Neural progenitor cell (in vitro differentiated cells): ENCODE measurements around the gene PPIE. TPM values are rescaled to one million over a fixed set of nuclear protein-coding genes. Genes with fewer than 3 reads are reported as not detected.

Experiments used
- DNase-seq: peaks from one replicate; pipeline ENCODE4 v3.0.0-alpha.2; 2016; ENCODE audit warnings: low spot score
- H2AFZ ChIP-seq: fragments of 200-600 bp; sonication (generic); replicated peaks from 2 replicates; pipeline ENCODE4 v1.6.1; 2016; ENCODE audit warnings: antibody characterized with exemption
- H3F3A ChIP-seq: fragments of 200-600 bp; sonication (generic); 2 replicates; pipeline ENCODE4 v1.6.1; 2016; ENCODE audit warnings: antibody characterized with exemption, low read depth
- H3K27ac ChIP-seq: fragments of 200-600 bp; sonication (generic); 2 replicates; pipeline ENCODE4 v1.5.1; 2016; ENCODE audit warnings: mild to moderate bottlenecking
- H3K27me3 ChIP-seq: fragments of 200-600 bp; sonication (generic); 2 replicates; pipeline ENCODE4 v1.6.1; 2016; ENCODE audit warnings: mild to moderate bottlenecking, moderate library complexity
- H3K36me3 ChIP-seq: fragments of 200-600 bp; sonication (generic); 2 replicates; pipeline ENCODE4 v1.5.1; 2016
- H3K4me1 ChIP-seq: fragments of 200-600 bp; sonication (generic); 2 replicates; pipeline ENCODE4 v1.6.1; 2016; ENCODE audit warnings: mixed run types
- H3K4me2 ChIP-seq: fragments of 200-600 bp; sonication (generic); 2 replicates; pipeline ENCODE4 v1.6.1; 2016
- H3K4me3 ChIP-seq: fragments of 200-600 bp; sonication (generic); 2 replicates; pipeline ENCODE4 v1.5.1; 2016
- H3K79me2 ChIP-seq: fragments of 200-600 bp; sonication (generic); 2 replicates; pipeline ENCODE4 v1.6.1; 2016; ENCODE audit warnings: low read depth
- H3K9ac ChIP-seq: fragments of 200-600 bp; sonication (generic); 2 replicates; pipeline ENCODE4 v1.6.1; 2016
- H3K9me3 ChIP-seq: fragments of 200-600 bp; sonication (generic); 2 replicates; pipeline ENCODE4 v1.5.1; 2016; ENCODE audit warnings: low read depth
- H4K20me1 ChIP-seq: fragments of 200-600 bp; sonication (generic); 2 replicates; pipeline ENCODE4 v1.6.1; 2016; ENCODE audit warnings: low read depth
- H3K27ac Mint-ChIP-seq: 3 replicates; pipeline ENCODE4 v1.8.0; 2021; ENCODE audit warnings: mixed read lengths
- H3K27me3 Mint-ChIP-seq: 2 replicates; pipeline ENCODE4 v1.8.0; 2022; ENCODE audit warnings: low read depth, mild to moderate bottlenecking, inconsistent platforms, moderate library complexity, mixed read lengths; ENCODE audit not compliant: insufficient read depth
- H3K36me3 Mint-ChIP-seq: 3 replicates; pipeline ENCODE4 v1.8.0; 2021; ENCODE audit warnings: mixed read lengths
- H3K4me1 Mint-ChIP-seq: 3 replicates; pipeline ENCODE4 v1.8.0; 2021; ENCODE audit warnings: mixed read lengths
- H3K4me3 Mint-ChIP-seq: 3 replicates; pipeline ENCODE4 v1.8.0; 2021; ENCODE audit warnings: mild to moderate bottlenecking, moderate library complexity, mixed read lengths
- H3K9me3 Mint-ChIP-seq: 3 replicates; pipeline ENCODE4 v1.8.0; 2020; ENCODE audit warnings: mixed read lengths
- EZH2 ChIP-seq: fragments of 200-600 bp; sonication (generic); IDR thresholded peaks from 2 replicates; pipeline ENCODE4 v1.6.1; 2017; ENCODE audit warnings: antibody characterized with exemption, mild to moderate bottlenecking, moderate library complexity
- EZH2phosphoT487 ChIP-seq: fragments of 200-600 bp; sonication (generic); IDR thresholded peaks from 2 replicates; pipeline ENCODE4 v1.6.1; 2017; ENCODE audit warnings: antibody characterized with exemption
- total RNA-seq: library from RNA; depleted of rRNA; stranded (reverse); fragments of >200 nt; gene quantifications from 2 replicates; pipeline ENCODE4 v1.2.3, GENCODE V29; 2015; ENCODE audit warnings: low replicate concordance
- TF ChIP-seq, protein P1 (sequence below): fragments of 200-600 bp; sonication (generic); IDR thresholded peaks from 2 replicates; pipeline ENCODE4 v1.5.1; 2017; ENCODE audit warnings: antibody characterized with exemption, mild to moderate bottlenecking

The PPIE gene
- total RNA-seq, 1 donor from 2014 or later = 57.2 TPM

DNA sequence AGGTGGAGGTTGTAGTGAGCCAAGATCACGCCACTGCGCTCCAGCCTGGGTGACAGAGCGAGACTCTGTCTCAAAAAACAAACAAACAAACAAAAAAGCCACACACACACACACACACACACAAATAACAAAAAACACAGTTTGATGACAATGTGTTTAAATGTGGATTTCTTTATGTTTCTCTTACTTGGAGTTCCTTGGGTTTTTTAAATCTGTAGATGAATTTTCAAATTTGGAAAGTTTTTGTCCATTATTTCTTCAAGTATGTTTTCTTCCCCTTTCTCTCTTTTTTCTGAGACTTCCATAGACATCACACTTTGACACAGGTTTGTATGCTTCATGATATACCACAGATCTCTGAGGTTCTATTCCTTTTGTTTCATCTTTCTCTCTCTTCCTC lies 12.1 kb upstream of the PPIE start:
- no peak overlapping the region for H2AFZ ChIP-seq
- no peaks in the 10 kb centered on the region for H3K4me1 Mint-ChIP-seq

DNA sequence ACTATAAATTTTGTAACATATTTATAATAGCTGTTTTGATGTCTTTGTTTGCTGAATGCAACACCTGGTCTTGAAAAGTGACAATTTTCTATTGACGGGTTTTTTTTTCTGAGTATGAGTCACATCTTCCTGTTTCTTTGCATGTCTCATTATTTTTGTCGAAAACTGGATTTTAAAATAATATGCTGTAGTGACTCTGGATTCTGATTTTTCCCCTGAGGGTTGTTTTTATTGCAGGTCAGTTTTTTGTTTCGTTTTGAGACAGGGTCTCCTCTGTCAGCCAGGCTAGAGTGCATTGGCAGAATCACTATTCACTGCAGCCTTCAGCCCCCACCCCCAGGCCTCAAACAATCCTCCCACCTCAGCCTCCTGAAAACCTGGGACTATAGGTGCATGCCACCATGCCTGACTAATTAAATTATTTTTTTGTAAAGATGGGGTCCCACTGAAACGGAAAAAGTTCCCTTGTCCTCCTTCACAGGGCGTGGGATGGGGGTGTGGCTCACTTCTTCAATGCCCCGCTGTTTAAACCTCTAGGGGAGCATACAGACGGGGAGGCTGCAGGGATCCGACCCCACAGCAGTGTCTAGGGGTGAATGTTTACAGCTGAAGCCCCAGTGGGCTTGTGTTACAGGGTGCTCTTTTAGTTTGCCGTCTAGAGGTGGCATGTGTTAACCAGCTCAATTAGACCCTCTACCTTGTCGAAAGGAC lies 11.3 kb upstream of the PPIE start:
- no peaks in the 10 kb centered on the region for H3K4me1 ChIP-seq
- peaks cover 100% of the 10 kb centered on the region for H3K27me3 ChIP-seq
- no peaks in the 10 kb centered on the region for H3K9me3 ChIP-seq
- no peaks in the 10 kb centered on the region for H3K9me3 Mint-ChIP-seq
- no peak overlapping the region for H2AFZ ChIP-seq
- H3K79me2 ChIP-seq = no peaks in the 10 kb centered on the region
- no peaks in the 10 kb centered on the region for H3K36me3 ChIP-seq
- no peak overlapping the region for H3K27ac Mint-ChIP-seq
- H3K27ac ChIP-seq = no peak overlapping the region
- no peak overlapping the region for H3K4me3 ChIP-seq
- peak; percentile 47 for TF ChIP-seq EZH2
- no peak for TF ChIP-seq EZH2phosphoT487
- H3K36me3 Mint-ChIP-seq = no peaks in the 10 kb centered on the region
- no peaks in the 10 kb centered on the region for H3F3A ChIP-seq
- no peaks in the 10 kb centered on the region for H4K20me1 ChIP-seq
- H3K4me2 ChIP-seq = no peak overlapping the region
- no peak overlapping the region for H3K9ac ChIP-seq
- no peak for DNase-seq
- no peak overlapping the region for H3K4me3 Mint-ChIP-seq
- H3K27me3 Mint-ChIP-seq = peaks cover 38% of the 10 kb centered on the region
- H3K4me1 Mint-ChIP-seq = no peaks in the 10 kb centered on the region

More for the DNA sequence above, 12.1 kb upstream of the PPIE start:
- Histone ChIP-seq H3F3A (no peaks in the 10 kb centered on the region), H3K9ac (no peak overlapping the region), H3K4me3 (no peak overlapping the region), H3K36me3 (no peaks in the 10 kb centered on the region), H3K27me3 (peaks cover 100% of the 10 kb centered on the region), H3K27ac (no peak overlapping the region), H3K79me2 (no peaks in the 10 kb centered on the region), H3K4me2 (no peak overlapping the region), H3K4me1 (no peaks in the 10 kb centered on the region), H3K9me3 (no peaks in the 10 kb centered on the region), H4K20me1 (no peaks in the 10 kb centered on the region)
- DNase-seq = no peak
- H3K9me3 Mint-ChIP-seq = no peaks in the 10 kb centered on the region
- no peak overlapping the region for H3K4me3 Mint-ChIP-seq
- H3K27ac Mint-ChIP-seq = no peak overlapping the region
- no peaks in the 10 kb centered on the region for H3K36me3 Mint-ChIP-seq
- TF ChIP-seq, protein P1, sequence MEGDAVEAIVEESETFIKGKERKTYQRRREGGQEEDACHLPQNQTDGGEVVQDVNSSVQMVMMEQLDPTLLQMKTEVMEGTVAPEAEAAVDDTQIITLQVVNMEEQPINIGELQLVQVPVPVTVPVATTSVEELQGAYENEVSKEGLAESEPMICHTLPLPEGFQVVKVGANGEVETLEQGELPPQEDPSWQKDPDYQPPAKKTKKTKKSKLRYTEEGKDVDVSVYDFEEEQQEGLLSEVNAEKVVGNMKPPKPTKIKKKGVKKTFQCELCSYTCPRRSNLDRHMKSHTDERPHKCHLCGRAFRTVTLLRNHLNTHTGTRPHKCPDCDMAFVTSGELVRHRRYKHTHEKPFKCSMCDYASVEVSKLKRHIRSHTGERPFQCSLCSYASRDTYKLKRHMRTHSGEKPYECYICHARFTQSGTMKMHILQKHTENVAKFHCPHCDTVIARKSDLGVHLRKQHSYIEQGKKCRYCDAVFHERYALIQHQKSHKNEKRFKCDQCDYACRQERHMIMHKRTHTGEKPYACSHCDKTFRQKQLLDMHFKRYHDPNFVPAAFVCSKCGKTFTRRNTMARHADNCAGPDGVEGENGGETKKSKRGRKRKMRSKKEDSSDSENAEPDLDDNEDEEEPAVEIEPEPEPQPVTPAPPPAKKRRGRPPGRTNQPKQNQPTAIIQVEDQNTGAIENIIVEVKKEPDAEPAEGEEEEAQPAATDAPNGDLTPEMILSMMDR = no peak
- TF ChIP-seq EZH2 (no peak), EZH2phosphoT487 (no peak)
- peaks cover 39% of the 10 kb centered on the region for H3K27me3 Mint-ChIP-seq

DNA sequence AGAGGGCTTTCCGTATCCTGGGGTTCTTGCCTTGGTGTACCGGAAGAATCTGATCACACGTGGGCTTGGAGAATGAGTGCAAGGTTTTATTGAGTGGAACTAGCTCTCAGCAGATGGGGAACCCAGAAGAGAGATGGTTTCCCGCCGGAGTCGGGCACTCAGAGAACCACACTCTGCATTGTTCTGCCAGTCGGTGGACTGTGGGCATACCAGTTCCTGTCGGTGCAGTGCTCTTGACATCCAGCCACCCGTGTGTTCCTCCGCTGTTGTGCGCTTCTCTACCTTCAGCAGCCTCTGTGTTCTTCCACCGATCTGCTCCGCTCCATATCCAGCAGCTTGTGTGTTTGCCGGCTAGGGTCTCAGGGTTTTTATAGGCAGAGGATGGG lies 10.8 kb upstream of the PPIE start:
- Histone ChIP-seq H3K9ac (no peak overlapping the region), H3K9me3 (no peaks in the 10 kb centered on the region), H4K20me1 (no peaks in the 10 kb centered on the region), H3K79me2 (no peaks in the 10 kb centered on the region), H3K4me2 (no peak overlapping the region), H3K27me3 (peaks cover 100% of the 10 kb centered on the region), H3K36me3 (no peaks in the 10 kb centered on the region), H3F3A (no peaks in the 10 kb centered on the region), H3K27ac (no peak overlapping the region), H3K4me3 (no peak overlapping the region), H2AFZ (no peak overlapping the region), H3K4me1 (no peaks in the 10 kb centered on the region)
- TF ChIP-seq, protein P1 = no peak
- no peak for TF ChIP-seq EZH2
- peaks cover 38% of the 10 kb centered on the region for H3K27me3 Mint-ChIP-seq
- DNase-seq = no peak
- no peak overlapping the region for H3K4me3 Mint-ChIP-seq
- H3K9me3 Mint-ChIP-seq = no peaks in the 10 kb centered on the region
- no peak overlapping the region for H3K27ac Mint-ChIP-seq
- H3K4me1 Mint-ChIP-seq = no peaks in the 10 kb centered on the region
- H3K36me3 Mint-ChIP-seq = no peaks in the 10 kb centered on the region

DNA sequence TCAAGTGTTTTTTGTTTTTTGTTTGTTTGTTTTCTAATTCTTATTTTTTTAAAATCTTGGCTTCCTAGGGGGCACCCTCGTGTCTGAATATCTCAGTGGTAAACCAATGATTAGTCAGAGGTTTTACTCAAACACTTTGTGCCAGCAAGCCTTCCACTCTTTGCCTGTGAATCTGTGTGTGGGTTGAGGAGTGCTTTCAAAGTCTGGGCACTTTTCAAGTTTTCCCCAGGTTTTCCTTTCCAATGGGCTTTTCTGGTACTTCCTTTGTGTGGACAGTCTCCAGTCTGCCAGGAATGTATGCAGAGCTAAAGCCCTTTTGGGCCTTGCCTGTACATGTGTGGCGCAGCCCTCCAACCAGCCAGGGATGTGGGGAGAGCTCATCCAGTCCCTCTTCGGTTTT lies 9.7 kb upstream of the PPIE start:
- peaks cover 100% of the 10 kb centered on the region for H3K27me3 ChIP-seq
- H3K4me3 ChIP-seq = no peak overlapping the region
- Mint-ChIP-seq H3K4me3 (no peak overlapping the region), H3K27me3 (peaks cover 37% of the 10 kb centered on the region), H3K27ac (no peak overlapping the region), H3K9me3 (no peaks in the 10 kb centered on the region), H3K36me3 (no peaks in the 10 kb centered on the region), H3K4me1 (peaks cover 3% of the 10 kb centered on the region)
- H3K9me3 ChIP-seq = no peaks in the 10 kb centered on the region
- no peak for DNase-seq
- H3K79me2 ChIP-seq = no peaks in the 10 kb centered on the region
- H2AFZ ChIP-seq = peak overlapping the region; percentile 6
- no peak overlapping the region for H3K4me2 ChIP-seq
- TF ChIP-seq, protein P1 = no peak
- TF ChIP-seq EZH2phosphoT487 (no peak), EZH2 (no peak)
- H4K20me1 ChIP-seq = no peaks in the 10 kb centered on the region
- no peak overlapping the region for H3K27ac ChIP-seq
- H3K4me1 ChIP-seq = no peaks in the 10 kb centered on the region
- H3K9ac ChIP-seq = no peak overlapping the region
- H3K36me3 ChIP-seq = no peaks in the 10 kb centered on the region
- no peaks in the 10 kb centered on the region for H3F3A ChIP-seq
